SK-N-MC (cell line): Measurements from ENCODE around the gene NAPEPLD.
"Not testable (repeated sequence)": the region's sequence is repeated elsewhere in the genome, so short reads cannot be mapped to it uniquely, and the experiment has no call there.

Experiments
- DNase-seq: peaks from one replicate; pipeline ENCODE4 v3.0.0-alpha.2; 2011; ENCODE audit warnings: low read depth, low spot score
- H3K27ac ChIP-seq: fragments of 200-600 bp; sonication (generic); 2 replicates; pipeline ENCODE4 v1.5.1; 2016; ENCODE audit warnings: mixed run types
- H3K36me3 ChIP-seq: fragments of 200-600 bp; sonication (generic); 2 replicates; pipeline ENCODE4 v1.6.1; 2017; ENCODE audit warnings: antibody characterized with exemption, low read length, mixed read lengths; ENCODE audit not compliant: insufficient read depth
- H3K4me3 ChIP-seq: fragments of 200-600 bp; sonication (generic); 2 replicates; pipeline ENCODE4 v1.5.1; 2016
- H3K9ac ChIP-seq: fragments of 200-600 bp; sonication (generic); 2 replicates; pipeline ENCODE4 v1.8.0; 2017; ENCODE audit warnings: mixed run types, mixed read lengths; ENCODE audit not compliant: insufficient read length
- H3K9me3 ChIP-seq: fragments of 200-600 bp; sonication (generic); 2 replicates; pipeline ENCODE4 v1.6.1; 2017; ENCODE audit warnings: low read depth, mild to moderate bottlenecking, antibody characterized with exemption, low read length, moderate library complexity, mixed read lengths
- EZH2 ChIP-seq: fragments of 200-600 bp; sonication (generic); IDR thresholded peaks from one replicate; pipeline ENCODE4 v1.6.1; 2017; ENCODE audit warnings: antibody characterized with exemption
- POLR2AphosphoS5 ChIP-seq: IDR thresholded peaks from 2 replicates; pipeline ENCODE4 v1.6.1; 2012; ENCODE audit warnings: mild to moderate bottlenecking, low read depth, low read length, borderline replicate concordance

Gene NAPEPLD

GRCh38 chr7:103148994-103149807 is at the start of gene NAPEPLD:
NAPEPLD (minus strand) TSS chr7:103149099; CDS start chr7:103128776, 20,323 bp downstream.
- H3K27ac ChIP-seq = peak within 1 kb of the TSS; percentile 94
- TF ChIP-seq POLR2AphosphoS5 (peak; percentile 80), EZH2 (no peak)
- DNase-seq = peak; percentile 56
- H3K36me3 ChIP-seq = no peaks in the 10 kb centered on the region
- H3K4me3 ChIP-seq = peak within 1 kb of the TSS; percentile 97
- no peaks in the 10 kb centered on the region for H3K9me3 ChIP-seq
- H3K9ac ChIP-seq = peak within 1 kb of the TSS; percentile 96

- not testable (repeated sequence) for H3K4me3 ChIP-seq, H3K27ac ChIP-seq, DNase-seq, H3K9me3 ChIP-seq, H3K36me3 ChIP-seq, H3K9ac ChIP-seq
Observed at GRCh38 chr7:103198079-103198478, 49.2 kb upstream of the NAPEPLD start.

- DNase-seq, H3K9me3 ChIP-seq, H3K36me3 ChIP-seq, H3K27ac ChIP-seq, H3K4me3 ChIP-seq, H3K9ac ChIP-seq: not testable (repeated sequence)
Observed at GRCh38 chr7:103195364-103195763, 46.5 kb upstream of the NAPEPLD start.

GRCh38 chr7:103172415-103173146 is 23.7 kb upstream of the NAPEPLD start:
- DNase-seq, H3K36me3 ChIP-seq, H3K27ac ChIP-seq, H3K9me3 ChIP-seq, H3K9ac ChIP-seq, H3K4me3 ChIP-seq: not testable (repeated sequence)

GRCh38 chr7:103171695-103172414 is 23.0 kb upstream of the NAPEPLD start:
- not testable (repeated sequence) for H3K4me3 ChIP-seq, H3K27ac ChIP-seq, H3K9me3 ChIP-seq, H3K36me3 ChIP-seq, H3K9ac ChIP-seq, DNase-seq

- H3K4me3 ChIP-seq, H3K9me3 ChIP-seq, H3K36me3 ChIP-seq, DNase-seq, H3K27ac ChIP-seq, H3K9ac ChIP-seq: not testable (repeated sequence)
Observed at GRCh38 chr7:103166921-103167544, 18.1 kb upstream of the NAPEPLD start.

- H3K9ac ChIP-seq, H3K27ac ChIP-seq, H3K9me3 ChIP-seq, H3K36me3 ChIP-seq, DNase-seq, H3K4me3 ChIP-seq: not testable (repeated sequence)
Observed at GRCh38 chr7:103163087-103163825, 14.4 kb upstream of the NAPEPLD start.

GRCh38 chr7:103162641-103163040 is 13.7 kb upstream of the NAPEPLD start:
- H3K27ac ChIP-seq, H3K9me3 ChIP-seq, DNase-seq: not testable (repeated sequence)

GRCh38 chr7:103161998-103162616 is 13.2 kb upstream of the NAPEPLD start:
- not testable (repeated sequence) for DNase-seq, H3K9ac ChIP-seq, H3K4me3 ChIP-seq, H3K9me3 ChIP-seq, H3K36me3 ChIP-seq, H3K27ac ChIP-seq

More at GRCh38 chr7:103162641-103163040, 13.7 kb upstream of the NAPEPLD start:
- not testable (repeated sequence) for H3K4me3 ChIP-seq, H3K36me3 ChIP-seq, H3K9ac ChIP-seq

- DNase-seq, H3K4me3 ChIP-seq: not testable (repeated sequence)
Observed at GRCh38 chr7:103159072-103159471, 10.2 kb upstream of the NAPEPLD start.

GRCh38 chr7:103155331-103156024 is 6.6 kb upstream of the NAPEPLD start:
- H3K27ac ChIP-seq, DNase-seq, H3K4me3 ChIP-seq, H3K9ac ChIP-seq, H3K9me3 ChIP-seq, H3K36me3 ChIP-seq: not testable (repeated sequence)

More at GRCh38 chr7:103159072-103159471, 10.2 kb upstream of the NAPEPLD start:
- not testable (repeated sequence) for H3K36me3 ChIP-seq, H3K9ac ChIP-seq, H3K9me3 ChIP-seq, H3K27ac ChIP-seq
